ENCODE results near the gene NSUN7.
"Not testable (repeated sequence)": the region's sequence is repeated elsewhere in the genome, so short reads cannot be mapped to it uniquely, and the experiment has no call there.

The NSUN7 gene

GRCh38 chr4:40749717-40750460, at the start of gene NSUN7:
NSUN7 (plus strand) TSS chr4:40749955; CDS start chr4:40750694, 739 bp downstream.
- no peak for TF ChIP-seq CTCF (IDR thresholded peaks at IDR 0.05; ENCODE audit: borderline replicate concordance, control extremely low read depth, extremely low read depth, insufficient read depth, missing control alignments)
- in situ Hi-C loops (cut with MboI; ENCODE audit: low sequenced_read_pairs, unreplicated experiment), result no loop called here
- peak; percentile 45 for DNase-seq (ENCODE audit: low spot score)

DNA sequence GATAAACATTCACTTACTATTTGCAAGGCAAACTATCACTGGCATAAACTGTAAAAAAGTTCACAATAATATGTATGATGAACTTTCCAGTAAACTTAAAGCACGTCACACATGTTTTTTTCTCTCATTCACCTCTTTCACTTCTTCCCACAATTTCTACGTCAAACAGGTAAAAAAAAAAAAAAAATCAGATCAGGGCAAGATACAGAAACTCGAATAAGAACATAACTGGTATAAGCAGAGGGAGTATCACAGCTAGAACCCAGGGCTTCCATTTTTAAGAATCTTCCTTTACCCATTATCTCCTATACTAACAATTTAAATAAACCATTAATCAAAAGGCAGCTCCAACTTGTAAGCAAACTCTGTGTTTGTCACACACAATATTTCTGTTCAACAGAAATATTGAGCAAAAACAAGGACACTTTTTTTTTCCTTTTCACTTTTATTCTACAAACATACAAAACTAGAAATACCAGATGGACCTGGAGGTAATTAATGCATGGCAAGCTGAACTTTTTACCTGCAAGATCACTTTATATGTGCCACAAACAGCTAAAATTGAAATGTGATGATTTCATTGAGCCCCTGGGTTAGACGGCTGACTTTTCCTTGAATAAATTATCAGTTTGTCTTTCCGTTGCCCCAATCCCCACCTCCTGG, 47.5 kb upstream of the NSUN7 start:
- no peak for DNase-seq (ENCODE audit: low spot score)
- in situ Hi-C loops (cut with MboI; ENCODE audit: low sequenced_read_pairs, unreplicated experiment), result no loop called here
- TF ChIP-seq CTCF (IDR thresholded peaks at IDR 0.05; ENCODE audit: borderline replicate concordance, control extremely low read depth, extremely low read depth, insufficient read depth, missing control alignments), result no peak

DNA sequence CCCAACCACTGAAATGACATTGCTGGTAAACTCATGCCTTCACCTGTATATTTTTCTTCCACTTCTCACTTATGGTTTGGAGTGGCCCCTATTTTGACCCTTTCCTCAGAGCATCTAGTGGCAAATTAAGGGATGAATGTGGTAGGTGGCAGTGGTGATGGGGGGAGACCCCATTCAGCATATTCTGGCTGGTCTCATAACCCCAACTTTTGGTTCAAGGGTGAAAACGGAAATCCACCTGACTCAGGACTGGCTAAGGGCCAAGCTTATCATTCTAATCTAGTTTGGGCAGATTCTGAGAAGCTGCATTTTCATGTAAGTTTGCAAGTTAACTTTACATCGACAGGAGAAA, 47.0 kb upstream of the NSUN7 start:
- no peak for TF ChIP-seq CTCF (IDR thresholded peaks at IDR 0.05; ENCODE audit: borderline replicate concordance, control extremely low read depth, extremely low read depth, insufficient read depth, missing control alignments)
- in situ Hi-C loops (cut with MboI; ENCODE audit: low sequenced_read_pairs, unreplicated experiment), result no loop called here
- DNase-seq (ENCODE audit: low spot score), result no peak

DNA sequence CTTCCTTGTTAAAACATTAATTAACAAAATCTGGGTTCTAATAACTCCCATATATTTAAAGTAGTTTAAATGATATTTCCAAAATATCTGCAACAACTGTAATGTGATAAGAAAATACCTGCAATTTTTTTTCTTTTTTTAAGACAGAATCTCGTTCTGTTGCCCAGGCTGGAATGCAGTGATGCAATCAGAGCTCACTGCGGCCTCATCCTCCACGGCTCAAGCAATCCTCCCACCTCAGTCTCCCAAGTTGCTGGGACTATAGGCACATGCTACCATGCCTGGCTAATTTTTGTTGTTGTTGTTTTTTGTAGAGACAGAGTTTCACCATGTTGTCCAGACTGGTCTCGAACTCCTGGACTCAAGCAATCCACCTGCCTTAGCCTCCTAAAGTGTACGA, 45.7 kb upstream of the NSUN7 start:
- in situ Hi-C loops (cut with MboI; ENCODE audit: low sequenced_read_pairs, unreplicated experiment), result no loop called here
- TF ChIP-seq CTCF (IDR thresholded peaks at IDR 0.05; ENCODE audit: borderline replicate concordance, control extremely low read depth, extremely low read depth, insufficient read depth, missing control alignments), result no peak
- DNase-seq (ENCODE audit: low spot score), result no peak

- in situ Hi-C loops (cut with MboI; ENCODE audit: low sequenced_read_pairs, unreplicated experiment), result loop anchor here (10.0 kb wide), 1 partner anchor 396 kb away; no protein-coding TSS in a partner anchor
- DNase-seq (ENCODE audit: low spot score), result no peak
- no peak for TF ChIP-seq CTCF (IDR thresholded peaks at IDR 0.05; ENCODE audit: borderline replicate concordance, control extremely low read depth, extremely low read depth, insufficient read depth, missing control alignments)
These were observed 39.1 kb upstream of the NSUN7 start for GRCh38 chr4:40710484-40711254.

GRCh38 chr4:40713001-40713400, 36.8 kb upstream of the NSUN7 start:
- in situ Hi-C loops (cut with MboI; ENCODE audit: low sequenced_read_pairs, unreplicated experiment), result loop anchor here (10.0 kb wide), 1 partner anchor 398 kb away; no protein-coding TSS in a partner anchor
- DNase-seq (ENCODE audit: low spot score), result not testable (repeated sequence)

All from GM13976 (cell line).